ENCODE data around the gene ARMC3. TPM values are rescaled to one million over a fixed set of nuclear protein-coding genes. Genes with fewer than 3 reads are reported as not detected.

ARMC3 gene
- total RNA-seq, result 0.16 and 0.38 TPM in 2 replicates

GRCh38 chr10:22927661-22928403 lies at the start of gene ARMC3:
Gene ARMC3, plus strand, starts transcription at chr10:22928053. Its CDS starts 3,944 bp downstream, at chr10:22931997.

Other genes with a start within 250 kb of the ARMC3 start
- gene PIP4K2A, start 213.5 kb upstream of the ARMC3 start, total RNA-seq, result 13.8 and 14.7 TPM in 2 replicates
- 12.9 and 22.4 TPM in 2 replicates for gene MSRB2, start 167.5 kb downstream of the ARMC3 start, total RNA-seq